ENCODE results near the gene LINC00237.

GRCh38 chr20:21076073-21076472 is 30.1 kb downstream of the LINC00237 start:
- no peak for TF ChIP-seq EZH2 (IDR thresholded peaks at IDR 0.05; ENCODE audit: borderline replicate concordance, insufficient read depth, low read depth, low read length, poor library complexity, severe bottlenecking)
- no peak for TF ChIP-seq CTCF (IDR thresholded peaks at IDR 0.05)

Data from B cell (primary cell).